Activated naive CD8-positive, alpha-beta T cell treated with anti-CD3 and anti-CD28 coated beads for 36 hours (primary cell): ENCODE results near the gene PGS1. TPM values are rescaled to one million over a fixed set of nuclear protein-coding genes. Genes with fewer than 3 reads are reported as not detected.

ENCODE experiments used
- DNase-seq: peaks from one replicate; pipeline ENCODE4 v3.0.0; 2021
- H3K27ac Mint-ChIP-seq: one replicate; pipeline ENCODE4 v1.8.0; 2022; ENCODE audit warnings: mild to moderate bottlenecking, moderate library complexity, mixed read lengths
- H3K27me3 Mint-ChIP-seq: one replicate; pipeline ENCODE4 v1.8.0; 2022; ENCODE audit warnings: mild to moderate bottlenecking, mixed read lengths
- H3K36me3 Mint-ChIP-seq: one replicate; pipeline ENCODE4 v1.8.0; 2021; ENCODE audit warnings: mild to moderate bottlenecking, mixed read lengths
- H3K4me1 Mint-ChIP-seq: one replicate; pipeline ENCODE4 v1.8.0; 2021; ENCODE audit warnings: mixed read lengths
- H3K4me3 Mint-ChIP-seq: one replicate; pipeline ENCODE4 v1.8.0; 2022; ENCODE audit warnings: mild to moderate bottlenecking, moderate library complexity, mixed read lengths
- H3K9me3 Mint-ChIP-seq: one replicate; pipeline ENCODE4 v1.8.0; 2022; ENCODE audit warnings: mixed read lengths
- total RNA-seq, 2 experiments: library from RNA; stranded (reverse); gene quantifications; one replicate each; pipeline ENCODE4 v1.2.3, GENCODE V29; 2021

The PGS1 gene
- total RNA-seq, 2 experiments from 2014 or later = 39.1 to 43.7 TPM

DNA sequence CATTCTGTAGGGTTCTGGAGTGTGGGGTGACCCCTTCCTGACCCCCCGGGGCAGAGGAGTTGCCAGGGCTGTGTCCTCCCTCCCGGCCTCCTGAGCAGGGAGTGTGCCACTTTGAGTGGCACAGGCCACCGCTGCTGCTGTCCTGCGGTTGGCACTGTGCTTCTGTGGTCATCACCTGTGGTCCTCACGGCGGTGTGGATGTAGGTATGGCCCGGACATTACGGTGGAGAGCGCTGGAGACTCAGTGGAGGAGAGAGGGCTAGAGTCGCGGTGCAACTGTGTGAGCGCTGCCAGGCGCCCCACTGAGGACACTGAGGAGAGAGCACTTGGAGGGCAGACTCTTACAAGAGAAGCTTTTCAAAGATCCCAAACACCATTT is 39.1 kb downstream of the PGS1 start:
- Mint-ChIP-seq H3K27ac (no peak overlapping the region), H3K4me3 (no peak overlapping the region), H3K27me3 (no peaks in the 10 kb centered on the region), H3K9me3 (no peaks in the 10 kb centered on the region), H3K4me1 (peaks cover 50% of the 10 kb centered on the region), H3K36me3 (peaks cover 24% of the 10 kb centered on the region)
- no peak for DNase-seq

DNA sequence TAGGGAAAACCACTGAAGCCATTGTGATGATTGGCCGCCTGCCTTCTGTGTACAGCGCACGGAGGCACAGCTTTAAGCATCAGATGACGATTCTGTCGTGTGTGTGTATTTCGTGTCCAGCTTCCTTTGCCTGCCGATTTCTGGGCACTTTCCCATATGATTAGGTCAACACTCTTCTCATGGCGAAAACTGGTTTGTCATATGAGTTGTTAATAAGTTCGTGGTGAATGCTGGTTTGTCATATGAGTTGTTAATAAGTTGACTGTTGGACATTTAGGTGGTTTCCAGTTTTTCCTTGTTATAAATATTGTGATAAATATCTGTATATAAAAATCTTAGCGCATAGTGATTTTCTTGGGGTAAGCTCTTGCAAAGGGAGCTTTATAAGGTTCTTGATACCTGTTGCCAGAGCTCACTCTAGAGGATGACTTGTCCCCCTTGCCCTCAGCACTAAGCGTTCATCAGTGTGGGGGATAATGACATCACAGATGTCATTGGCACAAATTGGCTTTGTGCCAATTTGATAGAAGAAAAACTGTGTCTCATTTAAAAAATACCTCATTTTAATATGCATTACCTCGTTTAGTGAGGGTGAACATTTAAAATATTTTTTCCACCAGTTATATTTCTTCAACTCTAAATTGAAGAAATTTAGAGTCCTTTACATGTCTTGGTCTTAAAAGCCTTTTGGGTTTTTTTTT is 40.0 kb downstream of the PGS1 start:
- Mint-ChIP-seq H3K4me1 (peaks cover 43% of the 10 kb centered on the region), H3K9me3 (no peaks in the 10 kb centered on the region), H3K36me3 (peaks cover 22% of the 10 kb centered on the region), H3K27ac (no peak overlapping the region), H3K27me3 (no peaks in the 10 kb centered on the region), H3K4me3 (no peak overlapping the region)
- DNase-seq = no peak

DNA sequence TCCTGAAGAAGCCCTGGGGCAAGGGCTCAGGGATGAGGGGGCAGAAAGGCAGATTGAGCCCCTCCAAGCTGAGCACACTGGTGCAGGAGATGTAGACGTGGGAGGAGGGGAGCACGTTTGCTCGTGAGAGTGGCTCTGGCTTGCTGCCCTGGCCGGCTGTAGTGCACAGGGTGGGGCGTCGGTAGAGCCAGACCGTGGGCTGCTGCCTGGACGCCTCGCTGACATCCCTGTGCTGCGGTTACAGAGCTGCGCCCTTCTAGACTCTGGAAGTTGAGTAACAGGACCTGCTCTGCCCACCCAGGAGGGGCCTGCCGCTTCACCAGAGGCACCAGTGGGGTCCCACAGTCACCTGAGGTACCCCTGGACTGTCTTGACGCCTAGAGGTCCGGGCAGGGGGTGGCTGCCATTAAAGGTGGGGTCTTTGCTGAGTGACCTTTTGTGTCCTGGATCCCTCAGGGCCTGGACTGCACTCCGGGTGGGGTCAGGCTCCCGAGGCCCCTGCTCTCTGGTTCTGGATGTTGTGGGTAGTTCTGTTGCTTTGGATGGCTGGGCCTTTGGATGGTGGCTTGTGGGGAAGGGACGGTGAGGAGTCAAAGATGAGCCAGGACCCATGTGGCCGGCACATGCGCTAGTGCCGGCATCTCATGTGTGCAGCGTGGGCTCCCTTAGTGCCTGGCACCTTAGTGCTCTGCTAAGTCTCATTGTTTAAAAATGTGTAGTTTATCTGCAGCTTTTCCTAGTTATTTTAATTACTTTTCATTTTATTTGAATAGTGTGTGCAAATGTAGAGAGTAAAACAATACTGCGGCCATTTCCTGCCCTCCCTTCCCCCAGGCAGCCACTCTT is 41.7 kb downstream of the PGS1 start:
- Mint-ChIP-seq H3K27me3 (no peaks in the 10 kb centered on the region), H3K36me3 (peaks cover 18% of the 10 kb centered on the region), H3K9me3 (no peaks in the 10 kb centered on the region), H3K4me3 (no peak overlapping the region), H3K27ac (no peak overlapping the region), H3K4me1 (peaks cover 26% of the 10 kb centered on the region)
- no peak for DNase-seq

DNA sequence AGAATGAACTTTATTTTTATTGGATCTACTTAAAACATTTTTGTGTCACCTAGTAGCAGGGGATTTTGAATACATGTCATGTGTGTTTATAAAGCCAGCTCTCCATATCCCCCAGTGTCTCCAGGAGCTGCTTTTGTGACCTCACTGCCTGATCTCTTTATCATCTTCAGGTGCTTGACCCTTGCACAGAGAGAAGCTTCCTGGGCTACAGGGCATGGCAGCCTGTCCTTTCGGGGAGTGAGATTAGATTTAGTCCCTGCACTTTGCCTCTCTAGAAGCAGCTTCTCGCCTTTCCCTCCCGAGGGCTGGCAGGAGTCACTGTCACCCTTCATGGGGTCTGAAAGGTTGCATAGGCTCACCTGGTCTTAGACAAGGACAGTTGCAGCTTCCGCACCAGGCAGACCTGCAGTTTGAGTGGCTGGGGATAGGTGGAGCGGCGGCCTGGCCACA is 42.7 kb downstream of the PGS1 start:
- Mint-ChIP-seq H3K36me3 (peaks cover 17% of the 10 kb centered on the region), H3K27me3 (no peaks in the 10 kb centered on the region), H3K4me1 (peaks cover 22% of the 10 kb centered on the region), H3K4me3 (no peak overlapping the region), H3K9me3 (no peaks in the 10 kb centered on the region), H3K27ac (peak overlapping the region; percentile 10)
- no peak for DNase-seq

DNA sequence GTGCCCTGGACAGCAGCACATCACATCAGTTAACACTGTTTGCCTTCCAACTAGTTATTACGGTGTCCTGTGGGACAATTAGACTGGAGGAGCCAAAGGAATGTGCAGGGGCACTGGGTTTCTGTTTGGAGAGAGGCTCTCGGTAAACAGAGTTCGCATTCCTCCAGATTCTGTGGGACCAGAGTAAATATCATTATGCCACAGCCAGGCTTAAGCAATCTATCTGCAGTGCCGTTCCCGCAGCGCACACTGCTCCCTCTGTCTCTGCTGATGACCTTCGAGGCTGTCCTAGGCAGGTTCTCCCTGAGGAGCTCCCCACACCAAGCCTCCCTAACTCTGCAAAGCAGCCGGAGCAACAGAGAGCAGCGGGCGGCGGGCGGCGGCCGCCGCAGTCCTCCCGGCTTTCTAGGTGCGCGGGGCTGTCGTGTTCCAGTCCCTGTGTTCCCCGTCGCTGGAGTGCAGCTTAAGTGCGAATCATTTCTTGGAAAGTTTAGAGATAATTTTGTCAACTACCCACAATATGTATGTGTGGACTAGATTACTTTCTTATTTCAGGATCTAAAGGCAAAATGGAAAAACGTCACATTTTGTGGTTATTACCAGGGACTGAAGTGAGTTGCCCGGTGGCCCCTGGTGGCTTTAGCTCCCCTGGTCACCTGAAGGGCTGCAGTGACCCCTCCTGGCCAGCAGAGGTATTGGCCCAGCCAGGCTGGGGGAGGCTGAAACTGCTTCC is 43.3 kb downstream of the PGS1 start:
- no peak overlapping the region for H3K4me3 Mint-ChIP-seq
- peaks cover 17% of the 10 kb centered on the region for H3K36me3 Mint-ChIP-seq
- peak; percentile 72 for DNase-seq
- H3K9me3 Mint-ChIP-seq = no peaks in the 10 kb centered on the region
- H3K27me3 Mint-ChIP-seq = no peaks in the 10 kb centered on the region
- H3K4me1 Mint-ChIP-seq = peaks cover 20% of the 10 kb centered on the region
- H3K27ac Mint-ChIP-seq = peak overlapping the region; percentile 10

DNA sequence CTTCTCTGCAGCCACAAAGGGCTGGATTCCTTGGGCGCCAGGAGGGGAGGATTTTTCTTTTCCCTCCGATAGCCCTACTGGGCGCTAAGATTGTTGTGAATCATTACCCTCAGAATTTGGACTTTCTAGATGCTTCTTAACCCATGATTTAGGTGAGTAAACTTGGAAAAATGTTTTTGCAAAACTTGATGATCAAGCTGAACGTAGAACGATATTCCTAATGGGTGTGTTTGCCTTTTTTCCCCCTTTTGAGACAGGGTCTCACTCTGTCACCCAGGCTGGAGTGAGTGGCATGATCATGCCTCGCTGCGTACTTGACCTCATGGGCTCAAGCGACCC is 43.8 kb downstream of the PGS1 start:
- Mint-ChIP-seq H3K4me3 (no peak overlapping the region), H3K9me3 (no peaks in the 10 kb centered on the region), H3K4me1 (peaks cover 15% of the 10 kb centered on the region), H3K27ac (no peak overlapping the region), H3K36me3 (peaks cover 14% of the 10 kb centered on the region), H3K27me3 (no peaks in the 10 kb centered on the region)
- DNase-seq = no peak

DNA sequence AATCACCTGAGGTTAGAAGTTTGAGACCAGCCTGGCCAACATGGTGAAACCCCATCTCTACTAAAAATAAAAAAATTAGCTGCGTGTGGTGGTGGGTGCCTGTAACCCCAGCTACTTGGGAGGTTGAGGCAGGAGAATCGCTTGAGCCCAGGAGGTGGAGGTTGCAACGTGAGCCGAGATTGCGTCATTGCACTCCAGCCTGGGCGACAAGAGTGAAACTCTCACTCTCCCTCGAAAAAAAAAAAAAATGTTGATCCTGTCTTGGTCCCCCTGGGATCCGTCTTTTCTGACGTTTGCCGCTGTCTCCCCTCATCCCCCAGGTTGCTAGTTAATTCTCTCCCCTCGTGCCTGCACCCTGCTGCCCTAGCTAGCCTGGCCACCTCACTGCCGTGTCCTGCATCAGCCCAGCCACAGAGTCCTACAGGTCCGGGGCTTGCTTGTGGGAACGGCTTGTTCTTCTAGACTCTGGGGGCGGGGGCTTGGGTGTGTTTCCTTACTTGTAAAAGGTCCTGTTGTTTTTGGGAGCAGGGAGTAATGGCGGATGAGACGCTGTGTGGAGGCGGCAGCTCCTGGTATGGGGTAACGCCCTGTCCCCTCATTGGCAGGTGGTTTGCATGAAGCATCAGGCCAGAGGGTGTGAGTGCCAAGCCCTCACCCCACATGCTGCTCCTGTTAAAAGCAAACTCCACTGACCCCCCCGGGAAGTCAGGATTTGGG is 44.6 kb downstream of the PGS1 start:
- Mint-ChIP-seq H3K27ac (peak overlapping the region; percentile 69), H3K36me3 (peaks cover 9% of the 10 kb centered on the region), H3K9me3 (no peaks in the 10 kb centered on the region), H3K4me3 (no peak overlapping the region), H3K27me3 (no peaks in the 10 kb centered on the region), H3K4me1 (peaks cover 11% of the 10 kb centered on the region)
- DNase-seq = no peak

DNA sequence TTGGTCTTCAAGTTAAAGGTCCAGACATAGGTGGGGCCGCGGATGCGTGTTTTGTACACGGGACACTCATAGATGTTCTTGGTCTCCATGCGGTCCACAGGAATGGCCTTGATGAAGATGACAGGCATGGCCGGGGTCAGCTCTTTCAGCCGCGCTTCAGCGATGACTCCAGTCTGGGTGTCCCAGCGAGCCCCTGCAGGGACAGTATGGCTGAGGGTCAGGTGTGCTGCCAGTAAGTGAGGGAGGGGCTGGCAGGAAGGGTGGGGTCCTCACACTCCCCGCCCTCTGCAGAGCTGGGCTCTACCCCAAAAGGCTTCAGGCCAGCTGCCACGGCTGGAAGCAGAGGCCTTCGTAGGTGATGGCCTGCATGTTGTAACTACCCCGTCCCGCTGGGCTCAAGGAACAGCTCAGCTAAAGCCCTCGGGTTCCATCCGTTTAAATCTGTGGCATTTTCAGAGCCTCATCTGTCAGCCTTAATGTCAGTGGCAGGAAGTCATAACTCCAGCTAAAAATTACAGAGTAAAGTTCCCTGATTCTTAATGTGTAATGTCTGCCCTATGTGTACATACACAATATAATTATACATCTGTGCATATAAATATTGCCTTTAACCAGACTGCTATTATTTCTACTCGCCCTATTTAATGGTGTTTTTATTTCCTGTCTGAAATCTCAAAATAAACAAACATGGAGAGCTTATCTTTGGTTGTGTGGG is 45.7 kb downstream of the PGS1 start:
- Mint-ChIP-seq H3K36me3 (peaks cover 9% of the 10 kb centered on the region), H3K4me1 (peaks cover 11% of the 10 kb centered on the region), H3K4me3 (no peak overlapping the region), H3K9me3 (no peaks in the 10 kb centered on the region), H3K27me3 (no peaks in the 10 kb centered on the region), H3K27ac (no peak overlapping the region)
- DNase-seq = no peak

DNA sequence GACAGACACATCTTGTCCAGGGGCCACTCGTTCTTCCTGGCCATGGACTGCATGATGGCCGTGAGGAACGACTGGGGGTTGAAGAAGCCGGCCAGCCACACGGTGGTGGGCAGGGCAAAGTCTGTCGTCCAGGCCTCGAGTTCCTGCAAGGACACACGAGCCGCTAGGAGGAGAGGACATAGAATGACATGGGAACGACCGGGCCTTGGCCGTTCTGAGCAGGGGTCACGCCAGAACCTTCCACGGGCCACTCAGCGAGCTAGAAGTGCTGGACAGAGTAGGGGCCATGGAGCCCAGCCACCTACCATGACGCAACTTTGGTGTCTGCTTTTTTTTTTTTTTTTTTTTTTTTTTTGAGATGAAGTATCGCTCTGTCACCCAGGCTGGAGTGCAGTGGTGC is 47.0 kb downstream of the PGS1 start:
- Mint-ChIP-seq H3K36me3 (peaks cover 13% of the 10 kb centered on the region), H3K9me3 (no peaks in the 10 kb centered on the region), H3K4me1 (peaks cover 11% of the 10 kb centered on the region), H3K4me3 (no peak overlapping the region), H3K27me3 (no peaks in the 10 kb centered on the region), H3K27ac (no peak overlapping the region)
- no peak for DNase-seq

DNA sequence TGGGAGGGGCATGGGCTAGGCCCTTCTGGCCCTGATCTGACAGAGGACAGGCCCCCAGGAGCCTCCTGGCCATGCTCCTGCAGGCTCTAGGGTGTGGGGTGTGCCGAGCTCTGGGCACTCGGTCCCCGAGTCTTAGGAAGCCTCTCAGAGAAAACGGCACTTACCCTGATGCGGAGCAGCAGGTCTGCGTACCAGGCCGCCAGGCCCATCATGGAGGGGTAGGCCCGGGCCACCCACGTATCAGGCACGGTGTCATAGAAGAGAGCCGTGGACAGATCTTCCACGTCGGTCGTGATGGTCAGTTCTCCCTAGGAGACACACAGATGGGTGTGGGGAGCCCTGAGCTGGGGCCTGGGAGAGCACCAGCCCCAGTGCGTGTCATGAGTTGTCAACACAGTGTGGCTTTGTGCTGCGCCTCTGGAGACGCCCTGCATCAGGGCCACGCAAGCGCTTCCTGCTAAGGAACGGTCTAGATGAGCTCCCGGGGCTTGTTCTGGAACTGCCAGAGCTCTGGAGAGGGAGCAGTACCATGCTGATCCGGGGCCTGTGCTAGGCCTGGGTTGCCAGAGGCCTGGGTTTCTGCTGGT is 47.9 kb downstream of the PGS1 start:
- DNase-seq = no peak
- Mint-ChIP-seq H3K9me3 (no peaks in the 10 kb centered on the region), H3K4me3 (no peak overlapping the region), H3K36me3 (peaks cover 13% of the 10 kb centered on the region), H3K4me1 (peaks cover 11% of the 10 kb centered on the region), H3K27me3 (no peaks in the 10 kb centered on the region), H3K27ac (no peak overlapping the region)

DNA sequence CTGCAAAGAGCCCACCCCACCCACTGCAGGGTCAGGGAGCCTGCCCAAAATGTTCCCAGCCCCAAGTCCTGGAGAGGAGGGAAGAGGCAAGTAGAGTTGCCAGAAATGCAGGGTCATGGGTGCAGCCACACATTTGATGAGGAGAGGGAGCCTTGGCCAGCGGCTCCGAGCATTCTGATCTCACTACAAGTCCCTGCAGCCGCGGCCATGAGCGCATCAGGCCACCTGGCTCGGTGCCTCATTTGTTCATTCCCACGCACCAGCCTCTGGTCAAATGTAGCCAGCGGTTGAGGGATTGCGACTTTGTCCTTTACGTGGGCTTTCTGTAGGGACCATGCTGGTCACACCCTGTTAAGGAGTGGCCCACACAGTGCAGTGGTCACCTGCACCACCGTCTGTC is 48.7 kb downstream of the PGS1 start:
- Mint-ChIP-seq H3K36me3 (peaks cover 7% of the 10 kb centered on the region), H3K27ac (no peak overlapping the region), H3K4me1 (peaks cover 5% of the 10 kb centered on the region), H3K27me3 (no peaks in the 10 kb centered on the region), H3K4me3 (no peak overlapping the region), H3K9me3 (no peaks in the 10 kb centered on the region)
- no peak for DNase-seq

DNA sequence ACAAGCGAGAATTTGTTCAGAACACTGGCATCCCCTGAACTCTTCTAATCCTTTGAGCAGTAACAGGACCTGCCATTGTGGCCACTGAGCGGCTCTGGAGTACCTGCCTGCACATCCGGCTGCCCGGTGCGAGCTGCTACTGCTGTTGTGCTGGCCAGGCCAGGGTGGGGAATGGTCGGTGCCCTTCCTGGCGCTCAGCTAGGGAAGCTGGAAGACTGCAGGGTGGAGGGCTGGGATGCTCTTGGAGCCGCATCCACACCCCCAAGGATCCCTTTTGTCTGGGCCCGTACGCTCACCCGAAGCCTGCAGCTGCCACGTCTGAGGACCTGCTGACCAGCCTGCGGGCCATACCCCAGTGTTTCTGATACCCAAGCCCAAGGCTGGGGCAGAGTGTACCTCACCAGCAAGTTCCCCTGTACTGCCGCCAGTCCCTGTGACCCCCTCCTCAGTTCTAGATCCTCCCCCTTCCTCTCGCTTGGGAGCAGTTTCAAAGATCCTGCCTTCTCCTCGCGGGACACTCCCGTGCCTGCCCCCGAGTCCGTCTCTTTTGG is 49.7 kb downstream of the PGS1 start:
- Mint-ChIP-seq H3K4me1 (peaks cover 3% of the 10 kb centered on the region), H3K27me3 (no peaks in the 10 kb centered on the region), H3K27ac (no peak overlapping the region), H3K9me3 (no peaks in the 10 kb centered on the region), H3K36me3 (peaks cover 4% of the 10 kb centered on the region), H3K4me3 (no peak overlapping the region)
- no peak for DNase-seq

DNA sequence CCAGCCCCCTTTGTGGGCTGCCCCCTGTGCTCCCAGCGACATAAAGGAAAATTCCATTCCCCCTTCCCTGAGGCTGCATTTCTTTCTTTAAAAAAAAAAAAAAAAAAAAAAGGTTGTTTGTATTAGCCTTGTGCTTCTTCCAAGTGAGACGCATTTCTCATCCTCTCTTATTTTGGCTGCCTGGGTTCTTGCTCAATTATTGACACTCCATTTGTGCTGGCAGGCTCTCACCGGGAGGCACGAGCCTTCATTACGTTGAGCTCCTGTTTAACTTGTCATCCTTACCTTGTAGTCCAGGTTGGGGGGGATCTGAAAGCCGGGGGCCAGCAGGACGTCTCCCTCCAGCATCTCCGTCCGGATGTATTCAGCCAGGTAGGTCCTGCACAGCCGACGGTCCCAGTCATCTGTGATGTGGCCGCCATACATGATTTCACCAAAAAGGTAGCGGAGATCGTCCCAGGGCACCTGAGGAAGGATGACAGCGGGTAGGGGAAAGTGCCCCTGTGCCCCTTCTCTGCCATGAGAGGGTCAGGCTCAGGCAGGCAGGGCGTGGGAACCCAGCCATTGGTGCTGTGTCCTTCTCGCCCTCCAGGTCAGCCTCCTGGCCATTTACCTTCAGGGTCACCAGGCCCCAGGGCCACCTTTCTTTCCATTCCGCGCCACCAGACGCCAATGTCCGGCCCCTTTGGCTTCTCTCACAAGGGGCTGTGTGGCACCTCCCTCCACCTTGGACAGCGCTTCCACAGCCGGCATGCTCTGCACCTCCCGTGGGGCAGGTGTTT is 50.6 kb downstream of the PGS1 start:
- no peak for DNase-seq
- H3K27me3 Mint-ChIP-seq = no peaks in the 10 kb centered on the region
- H3K27ac Mint-ChIP-seq = no peak overlapping the region
- no peaks in the 10 kb centered on the region for H3K9me3 Mint-ChIP-seq
- peaks cover 4% of the 10 kb centered on the region for H3K36me3 Mint-ChIP-seq
- H3K4me3 Mint-ChIP-seq = no peak overlapping the region
- H3K4me1 Mint-ChIP-seq = peaks cover 1% of the 10 kb centered on the region
